GM10266 (cell line): ENCODE results near the gene UNC5C.

Source experiments
- DNase-seq: peaks from one replicate; pipeline ENCODE4 v3.0.0; 2012; ENCODE audit errors: extremely low spot score
- CTCF ChIP-seq: IDR thresholded peaks from 2 replicates; pipeline ENCODE4 v1.5.1; 2012; ENCODE audit warnings: mild to moderate bottlenecking, low read depth; ENCODE audit not compliant: control insufficient read depth, insufficient read depth; ENCODE audit errors: missing control alignments

Gene UNC5C

GRCh38 chr4:95548738-95549245 lies at the start of gene UNC5C:
TSS of gene UNC5C (minus strand) at chr4:95548973.
- no peak for TF ChIP-seq CTCF
- DNase-seq = no peak

GRCh38 chr4:95596676-95597075 lies 47.9 kb upstream of the UNC5C start:
- no peak for DNase-seq
- TF ChIP-seq CTCF = no peak

GRCh38 chr4:95594629-95595028 lies 45.9 kb upstream of the UNC5C start:
- DNase-seq = no peak
- TF ChIP-seq CTCF = no peak

DNA sequence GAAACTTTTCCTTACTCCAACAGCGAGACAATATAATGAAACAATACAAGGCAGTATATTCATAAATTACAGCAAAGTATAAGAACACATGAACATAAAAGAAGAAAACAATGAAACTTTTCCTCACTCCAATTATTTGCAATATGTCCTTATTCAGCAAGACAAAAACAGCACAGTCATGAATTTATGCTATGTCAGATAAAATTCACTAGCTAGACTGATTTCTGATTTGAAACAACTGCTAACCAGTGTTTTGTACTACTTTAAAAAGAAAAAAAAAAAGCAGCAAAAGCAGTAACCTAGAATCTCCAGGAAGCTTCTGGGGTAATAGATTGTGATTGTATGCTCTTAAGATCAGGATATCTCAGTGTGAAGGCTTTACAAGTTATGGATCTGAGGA lies 45.2 kb upstream of the UNC5C start:
- TF ChIP-seq CTCF = no peak

DNA sequence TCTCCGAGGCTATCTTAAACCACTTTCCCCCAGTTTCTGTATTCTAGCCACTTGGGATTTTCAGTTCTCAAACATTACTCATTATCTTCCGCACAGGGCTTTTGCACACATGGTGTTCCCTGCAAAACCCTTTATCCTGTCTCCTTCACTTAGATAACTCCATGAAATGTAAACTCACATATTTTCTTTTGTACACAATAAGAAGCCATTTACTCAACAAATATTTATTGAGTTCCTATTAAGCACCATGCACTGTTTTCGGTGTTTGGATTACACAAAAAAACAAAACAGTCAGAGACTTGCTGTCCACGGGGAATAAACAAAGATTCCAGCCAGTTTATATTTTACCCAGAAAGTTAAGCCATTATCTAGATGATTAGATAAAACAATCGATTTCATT lies 42.5 kb upstream of the UNC5C start:
- DNase-seq = no peak
- no peak for TF ChIP-seq CTCF

More for the DNA sequence above, 45.2 kb upstream of the UNC5C start:
- DNase-seq = no peak

DNA sequence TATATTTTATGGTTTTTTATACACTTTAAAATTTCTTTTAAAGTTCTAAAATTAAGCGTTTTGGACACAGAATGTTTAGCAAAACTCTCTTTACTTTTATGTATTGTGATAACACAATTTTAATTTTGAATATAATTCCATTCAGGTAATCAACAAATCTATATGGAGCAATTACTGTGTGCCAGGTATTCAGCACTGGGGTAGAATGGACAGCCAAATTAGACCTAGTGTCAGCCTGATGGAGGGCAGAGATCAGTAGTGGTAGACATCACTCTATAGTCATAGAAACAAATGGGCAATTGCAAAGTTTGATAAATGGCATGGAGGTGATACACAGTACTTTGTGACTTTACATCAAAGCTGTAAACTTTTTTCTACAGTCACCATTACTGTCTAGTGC lies 41.8 kb upstream of the UNC5C start:
- no peak for TF ChIP-seq CTCF

GRCh38 chr4:95585016-95585695 lies 36.4 kb upstream of the UNC5C start:
- TF ChIP-seq CTCF = no peak
- DNase-seq = no peak

More for the DNA sequence above, 41.8 kb upstream of the UNC5C start:
- DNase-seq = no peak
